Neural cell (in vitro differentiated cells): ENCODE results near the gene ATG9B.

Experiments
- CTCF ChIP-seq: fragments of 450-650 bp; IDR thresholded peaks from 2 replicates; pipeline ENCODE4 v1.5.1; 2014; ENCODE audit warnings: antibody characterized with exemption, mild to moderate bottlenecking, moderate library complexity; ENCODE audit not compliant: poor library complexity, severe bottlenecking
- EP300 ChIP-seq: fragments of 450-650 bp; conservative IDR thresholded peaks from 2 replicates; pipeline ENCODE4 v1.6.1; 2014; ENCODE audit warnings: antibody characterized with exemption, mild to moderate bottlenecking, moderate library complexity; ENCODE audit not compliant: poor library complexity, severe bottlenecking
- POLR2AphosphoS5 ChIP-seq: IDR thresholded peaks from 2 replicates; pipeline ENCODE4 v1.6.1; 2012
- RAD21 ChIP-seq: fragments of 450-650 bp; conservative IDR thresholded peaks from 2 replicates; pipeline ENCODE4 v1.6.1; 2014; ENCODE audit warnings: antibody characterized with exemption, mild to moderate bottlenecking, moderate library complexity
- SMC3 ChIP-seq: fragments of 450-650 bp; conservative IDR thresholded peaks from 2 replicates; pipeline ENCODE4 v1.6.1; 2014; ENCODE audit warnings: antibody characterized with exemption, mild to moderate bottlenecking, moderate library complexity; ENCODE audit not compliant: poor library complexity

DNA sequence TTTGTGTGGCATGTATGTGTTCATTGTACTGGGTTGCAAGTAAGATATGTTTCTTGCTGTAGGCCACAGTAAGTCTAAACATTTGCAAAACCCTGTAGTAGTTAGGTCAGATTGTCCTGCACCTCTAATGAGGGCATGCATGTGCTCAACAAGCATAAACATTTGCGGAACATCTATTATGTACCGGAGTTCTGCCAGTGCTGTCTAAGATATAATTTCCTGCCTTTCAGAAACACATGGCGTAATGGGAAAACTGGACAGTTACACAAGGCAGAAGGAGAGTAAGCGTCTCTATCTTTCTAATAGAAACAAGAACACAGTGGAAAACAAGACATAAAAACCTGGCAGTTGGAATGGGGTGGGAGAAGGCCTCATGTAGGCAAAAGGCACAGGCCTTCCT is 6.7 kb upstream of the ATG9B start:
- TF ChIP-seq CTCF (no peak), RAD21 (no peak), EP300 (no peak), POLR2AphosphoS5 (no peak), SMC3 (no peak)
